Body of pancreas (tissue), 4 donors: ENCODE results near the gene ADORA2B. TPM values are rescaled to one million over a fixed set of nuclear protein-coding genes. Genes with fewer than 3 reads are reported as not detected.
A peak's percentile ranks its signal among the peaks of the same experiment; 100 is the strongest.

Experiments
- ATAC-seq: fragments of 150-250 bp; one replicate; pipeline ENCODE4 v1.9.1; 2016
- DNase-seq, 4 donors: peaks; one replicate each; pipeline ENCODE4 v3.0.0-alpha.2; 2019
- H3K27ac ChIP-seq, 4 donors: fragments of 200-600 bp; sonication (generic); 1 replicate in 3 of 4; 2 replicates in 1 of 4; pipeline versions ENCODE4 v1.5.1 to v1.6.1; 2016 to 2019; ENCODE audit warnings: mild to moderate bottlenecking in 1 of 4, mixed read lengths in 1 of 4, moderate library complexity in 1 of 4
- H3K27me3 ChIP-seq, 2 donors: fragments of 200-600 bp; sonication (generic); one replicate each; pipeline ENCODE4 v1.6.0; 2016; ENCODE audit warnings: mild to moderate bottlenecking in 1 of 2
- H3K36me3 ChIP-seq, 2 donors: fragments of 200-600 bp; sonication (generic); replicated peaks in 1 of 2; 2 replicates each; pipeline ENCODE4 v1.5.1; 2016; ENCODE audit warnings: low read depth in 2 of 2; ENCODE audit not compliant: insufficient read depth in 1 of 2
- H3K4me1 ChIP-seq: fragments of 200-600 bp; sonication (generic); one replicate; pipeline ENCODE4 v1.6.0; 2016
- H3K4me3 ChIP-seq, 2 donors: fragments of 200-600 bp; sonication (generic); 1 replicate in 1 of 2; 2 replicates in 1 of 2; pipeline ENCODE4 v1.5.1; 2016 to 2019
- H3K9me3 ChIP-seq, 3 donors: fragments of 200-600 bp; sonication (generic); 1 replicate in 2 of 3; 2 replicates in 1 of 3; pipeline ENCODE4 v1.5.1; 2016
- POLR2A ChIP-seq, 3 donors: fragments of 450-650 bp; IDR thresholded peaks; one replicate each; pipeline ENCODE4 v1.6.1; 2016; ENCODE audit warnings: antibody characterized with exemption in 3 of 3, mild to moderate bottlenecking in 2 of 3
- WGBS, 2 donors: methylation state at CpG; one replicate each; pipeline ENCODE4 v1.1.5; 2017; 5-methylcytosine and 5-hydroxymethylcytosine counted together
- intact Hi-C: fragments of 100-400 bp; cut with DNase I; formaldehyde crosslinking; loops from one replicate; pipeline ENCODE4 v1.15.1; 2023
- total RNA-seq, 2 donors: library from RNA; depleted of rRNA; stranded (reverse); fragments of >200 nt; gene quantifications; one replicate each; pipeline ENCODE4 v1.1.0, GENCODE V29; 2016
- TF ChIP-seq, protein P1 (sequence below), 7 experiments: fragments of 450-650 bp in 4 of 7; fragments of 200-600 bp in 3 of 7; sonication (generic) in 3 of 7; IDR thresholded peaks; one replicate each; pipeline ENCODE4 v1.5.1; 2016 to 2019; ENCODE audit warnings: antibody characterized with exemption in 7 of 7

The ADORA2B gene
- total RNA-seq, 2 donors from 2014 or later, result 1.3 to 1.8 TPM

DNA sequence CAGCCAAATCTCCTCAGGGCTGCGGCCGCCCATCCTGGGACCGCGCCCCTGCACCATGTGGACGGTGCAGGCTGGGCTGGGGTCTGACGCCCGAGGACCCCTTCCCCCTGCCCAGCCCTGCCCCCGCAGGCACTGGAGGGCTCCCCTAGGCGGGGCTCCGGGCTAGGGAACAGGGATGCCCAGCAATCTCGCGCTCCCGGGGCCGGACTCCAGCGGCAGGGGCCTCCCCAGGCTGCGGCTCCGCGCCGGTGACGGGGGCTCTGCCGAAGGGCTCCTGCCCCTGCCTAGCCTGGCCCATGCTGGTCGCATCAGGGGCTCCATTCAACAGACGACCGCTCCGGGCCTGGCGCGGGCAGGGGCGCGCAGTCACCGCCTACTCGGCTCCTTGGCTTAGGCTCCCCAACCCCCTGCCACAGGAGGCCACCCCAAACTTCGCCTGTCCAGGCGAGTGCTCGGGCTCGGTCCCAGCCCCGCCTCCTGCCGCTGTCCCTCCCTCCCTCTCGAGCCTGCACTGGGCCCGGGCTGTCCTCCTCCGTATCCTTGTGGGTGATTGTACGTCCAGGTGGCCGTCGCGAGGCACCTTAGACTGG is 27.4 kb upstream of the ADORA2B start:
- WGBS, 2 donors, result 17% methylated on average over 44 of the region's 44 CpGs; no CpG with 5 or more reads in 1 of the 2 donors
- peak; percentile 27 for ATAC-seq

DNA sequence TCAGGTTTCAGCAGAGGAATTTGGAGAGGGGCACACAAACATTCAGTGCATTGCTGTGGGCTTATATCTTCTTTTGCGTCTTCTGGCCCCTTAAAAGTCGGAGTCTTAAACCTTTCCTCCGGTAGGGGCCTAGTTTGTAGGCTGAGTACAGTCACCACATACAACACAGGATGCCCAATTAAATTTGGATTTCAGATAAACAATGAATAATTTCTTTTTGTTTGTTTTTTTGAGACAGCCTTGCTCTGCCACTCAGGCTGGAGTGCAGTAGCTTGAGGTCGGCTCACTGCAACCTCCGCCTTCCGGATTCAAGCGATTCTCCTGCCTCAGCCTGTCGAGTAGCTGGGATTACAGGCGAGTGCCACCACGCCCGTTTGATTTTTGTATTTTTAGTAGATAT is 26.7 kb upstream of the ADORA2B start:
- DNase-seq, result no peak
- intact Hi-C loops, result no loop called here
- no peak for TF ChIP-seq POLR2A (IDR thresholded peaks at IDR 0.05)
- ATAC-seq, result no peak
- no peak overlapping the region for H3K4me3 ChIP-seq
- no peaks in the 10 kb centered on the region for H3K27me3 ChIP-seq
- WGBS, 2 donors, result 96% methylated on average over 11 of the region's 11 CpGs
- H3K4me1 ChIP-seq, result peaks cover 15% of the 10 kb centered on the region
- H3K9me3 ChIP-seq, result no peaks in the 10 kb centered on the region
- no peaks in the 10 kb centered on the region for H3K36me3 ChIP-seq
- H3K27ac ChIP-seq, result peak overlapping the region in 3 of 4 donors; percentile 14 to 66 (median 51)

More for the DNA sequence above, 27.4 kb upstream of the ADORA2B start:
- DNase-seq, result no peak
- Histone ChIP-seq H3K9me3 (no peaks in the 10 kb centered on the region), H3K4me1 (peaks cover 15% of the 10 kb centered on the region), H3K27me3 (no peaks in the 10 kb centered on the region), H3K36me3 (no peaks in the 10 kb centered on the region), H3K4me3 (no peak overlapping the region), H3K27ac (no peak overlapping the region)
- TF ChIP-seq, protein P1, sequence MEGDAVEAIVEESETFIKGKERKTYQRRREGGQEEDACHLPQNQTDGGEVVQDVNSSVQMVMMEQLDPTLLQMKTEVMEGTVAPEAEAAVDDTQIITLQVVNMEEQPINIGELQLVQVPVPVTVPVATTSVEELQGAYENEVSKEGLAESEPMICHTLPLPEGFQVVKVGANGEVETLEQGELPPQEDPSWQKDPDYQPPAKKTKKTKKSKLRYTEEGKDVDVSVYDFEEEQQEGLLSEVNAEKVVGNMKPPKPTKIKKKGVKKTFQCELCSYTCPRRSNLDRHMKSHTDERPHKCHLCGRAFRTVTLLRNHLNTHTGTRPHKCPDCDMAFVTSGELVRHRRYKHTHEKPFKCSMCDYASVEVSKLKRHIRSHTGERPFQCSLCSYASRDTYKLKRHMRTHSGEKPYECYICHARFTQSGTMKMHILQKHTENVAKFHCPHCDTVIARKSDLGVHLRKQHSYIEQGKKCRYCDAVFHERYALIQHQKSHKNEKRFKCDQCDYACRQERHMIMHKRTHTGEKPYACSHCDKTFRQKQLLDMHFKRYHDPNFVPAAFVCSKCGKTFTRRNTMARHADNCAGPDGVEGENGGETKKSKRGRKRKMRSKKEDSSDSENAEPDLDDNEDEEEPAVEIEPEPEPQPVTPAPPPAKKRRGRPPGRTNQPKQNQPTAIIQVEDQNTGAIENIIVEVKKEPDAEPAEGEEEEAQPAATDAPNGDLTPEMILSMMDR (IDR thresholded peaks at IDR 0.05), result no peak
- no peak for TF ChIP-seq POLR2A (IDR thresholded peaks at IDR 0.05)
- intact Hi-C loops, result no loop called here

DNA sequence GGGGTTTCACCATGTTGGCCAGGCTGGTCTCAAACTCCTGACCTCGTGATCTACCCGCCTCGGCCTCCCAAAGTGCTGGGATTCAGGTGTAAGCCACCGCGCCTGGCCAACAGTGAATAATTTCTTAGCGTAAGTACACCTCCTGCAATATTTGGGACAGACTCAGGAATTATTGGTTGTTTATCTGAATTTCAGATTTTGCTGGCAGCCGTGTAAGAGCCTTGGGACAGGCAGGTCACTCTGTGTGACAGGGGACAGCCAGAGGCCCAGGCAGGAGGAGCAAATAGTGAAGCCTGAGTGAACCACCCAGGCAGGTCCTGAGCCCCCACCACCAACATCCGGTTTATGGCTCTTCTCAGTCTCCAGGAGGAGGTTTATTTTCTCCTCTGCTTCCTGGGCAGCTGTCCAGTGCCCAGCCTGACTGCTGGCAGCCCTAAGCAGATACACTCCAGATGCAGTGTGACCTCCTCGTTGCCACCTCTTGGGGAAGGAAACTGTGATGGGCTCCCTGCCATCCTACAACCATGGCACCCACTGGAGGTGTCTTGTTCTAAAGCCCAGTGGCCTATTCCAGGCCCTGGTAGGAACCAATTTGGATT is 26.2 kb upstream of the ADORA2B start:
- H3K9me3 ChIP-seq, result no peaks in the 10 kb centered on the region
- H3K4me3 ChIP-seq, result no peak overlapping the region
- H3K27ac ChIP-seq, result peak overlapping the region; percentile 6 to 66 (median 32)
- H3K4me1 ChIP-seq, result peaks cover 15% of the 10 kb centered on the region
- no peaks in the 10 kb centered on the region for H3K36me3 ChIP-seq
- no peaks in the 10 kb centered on the region for H3K27me3 ChIP-seq
- TF ChIP-seq, protein P1 (IDR thresholded peaks at IDR 0.05), result no peak
- TF ChIP-seq POLR2A (IDR thresholded peaks at IDR 0.05), result no peak
- 73 to 88% methylated on average over 8 to 9 of the region's 9 CpGs for WGBS, 2 donors
- DNase-seq (peak; percentile 41 to 71 (median 60)), ATAC-seq (peak; percentile 74)
- intact Hi-C loops, result no loop called here

DNA sequence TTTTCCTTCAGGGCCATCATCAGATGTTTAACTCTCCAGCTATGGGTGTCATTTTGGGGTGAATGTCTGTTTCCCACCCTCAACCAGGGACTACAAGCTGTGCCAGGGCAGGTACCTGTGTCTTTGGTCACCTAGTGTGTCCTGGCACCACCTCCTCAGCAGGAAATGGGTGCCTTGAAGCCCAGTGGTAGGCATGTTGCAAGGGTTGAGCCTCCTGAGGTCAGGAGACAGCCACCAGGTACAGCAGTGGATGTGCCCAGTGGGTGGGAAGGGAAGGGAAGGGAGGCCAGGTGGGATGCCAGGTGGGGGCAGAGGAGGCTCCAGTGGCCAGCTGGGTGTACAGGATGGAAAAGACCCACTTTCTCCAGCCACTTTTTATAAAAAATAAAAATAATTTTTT is 25.5 kb upstream of the ADORA2B start:
- TF ChIP-seq POLR2A (IDR thresholded peaks at IDR 0.05), result no peak
- TF ChIP-seq, protein P1 (IDR thresholded peaks at IDR 0.05), result no peak
- intact Hi-C loops, result no loop called here
- ATAC-seq (no peak), DNase-seq (no peak)
- no peak overlapping the region for H3K4me3 ChIP-seq
- peaks cover 15% of the 10 kb centered on the region for H3K4me1 ChIP-seq
- no peak overlapping the region for H3K27ac ChIP-seq
- H3K27me3 ChIP-seq, result no peaks in the 10 kb centered on the region
- H3K36me3 ChIP-seq, result no peaks in the 10 kb centered on the region
- H3K9me3 ChIP-seq, result no peaks in the 10 kb centered on the region

DNA sequence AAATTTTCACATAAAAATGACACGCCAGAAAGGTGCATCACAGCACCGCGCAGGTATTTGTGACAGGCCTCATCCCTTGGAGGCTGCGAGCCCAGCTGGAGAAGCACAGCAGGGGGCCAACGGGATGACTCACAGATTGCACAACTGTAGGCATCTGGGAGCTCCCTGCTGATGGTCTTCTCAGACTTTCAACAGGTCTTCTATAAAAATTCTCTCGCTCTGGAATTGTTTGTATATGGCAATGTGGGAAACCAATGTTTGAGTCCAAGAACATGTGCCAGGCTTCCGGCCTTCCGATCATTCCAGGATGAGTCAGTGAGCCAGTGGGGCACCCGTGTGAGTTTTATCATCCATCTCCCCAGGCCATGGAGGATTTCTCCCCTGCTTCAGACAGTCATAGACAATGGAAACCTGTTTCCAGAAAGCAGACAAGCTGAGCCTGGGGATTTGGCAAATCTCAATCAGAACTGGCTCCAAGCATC is 24.1 kb upstream of the ADORA2B start:
- H3K27ac ChIP-seq, result no peak overlapping the region
- intact Hi-C loops, result no loop called here
- ATAC-seq, result peak; percentile 24

More for the DNA sequence above, 24.1 kb upstream of the ADORA2B start:
- 83 to 88% methylated on average over 7 to 9 of the region's 9 CpGs for WGBS, 2 donors
- TF ChIP-seq, protein P1 (IDR thresholded peaks at IDR 0.05), result no peak
- no peak for TF ChIP-seq POLR2A (IDR thresholded peaks at IDR 0.05)
- DNase-seq, result no peak
- Histone ChIP-seq H3K4me1 (peaks cover 15% of the 10 kb centered on the region), H3K4me3 (no peak overlapping the region), H3K27me3 (no peaks in the 10 kb centered on the region), H3K9me3 (no peaks in the 10 kb centered on the region), H3K36me3 (no peaks in the 10 kb centered on the region)
